HFF-Myc (cell line): ENCODE measurements around the gene RAD51B.

Experiments
- DNase-seq: peaks from one replicate; pipeline ENCODE4 v3.0.0-alpha.2; 2011; ENCODE audit warnings: low read depth; ENCODE audit errors: extremely low read depth
- H3K4me3 ChIP-seq: replicated peaks from 2 replicates; pipeline ENCODE4 v1.5.1; 2011; ENCODE audit warnings: low read depth, mild to moderate bottlenecking, control low read depth, low read length
- CTCF ChIP-seq: IDR thresholded peaks from 2 replicates; pipeline ENCODE4 v1.5.1; 2012; ENCODE audit warnings: mild to moderate bottlenecking, low read depth, low read length, control low read depth; ENCODE audit errors: missing control alignments

RAD51B gene

GRCh38 chr14:68542346-68542745 is 722.8 kb downstream of the RAD51B start:
- no peak for DNase-seq
- TF ChIP-seq CTCF = no peak
- H3K4me3 ChIP-seq = no peak overlapping the region

GRCh38 chr14:68543516-68543915 is 723.9 kb downstream of the RAD51B start:
- TF ChIP-seq CTCF = no peak
- DNase-seq = no peak
- H3K4me3 ChIP-seq = no peak overlapping the region

GRCh38 chr14:68544081-68544892 is 724.7 kb downstream of the RAD51B start:
- DNase-seq = peak; percentile 96
- no peak for TF ChIP-seq CTCF
- H3K4me3 ChIP-seq = no peak overlapping the region

GRCh38 chr14:68546839-68547238 is 727.3 kb downstream of the RAD51B start:
- no peak overlapping the region for H3K4me3 ChIP-seq
- TF ChIP-seq CTCF = no peak
- no peak for DNase-seq

- no peak for TF ChIP-seq CTCF
- peak; percentile 85 for DNase-seq
- H3K4me3 ChIP-seq = no peak overlapping the region
Measured at GRCh38 chr14:68547305-68548193, 728.0 kb downstream of the RAD51B start.

- H3K4me3 ChIP-seq = no peak overlapping the region
- DNase-seq = peak; percentile 92
- TF ChIP-seq CTCF = no peak
Measured at GRCh38 chr14:68548194-68549076, 728.9 kb downstream of the RAD51B start.
